ENCODE results near the gene JARID2. TPM values are rescaled to one million over a fixed set of nuclear protein-coding genes. Genes with fewer than 3 reads are reported as not detected.

The JARID2 gene
- total and polyA plus RNA-seq, 9 of the 15 experiments (the other 6 are each of a cell fraction or from before 2014, with no cell fraction given) = 5.0 to 29.0 (median 15.6) TPM

- TF ChIP-seq SFPQ (IDR thresholded peaks at IDR 0.05; ENCODE audit: low read depth, low read length) = no peak
- TF ChIP-seq ARID2 (IDR thresholded peaks at IDR 0.05) = no peak
- no peak for TF ChIP-seq HBP1 (CRISPR knock-in tag; IDR thresholded peaks at IDR 0.05)
- peak; percentile 10; the same call in 1 of the 2 replicates for TF ChIP-seq CTBP1 (IDR thresholded peaks at IDR 0.05; ENCODE audit: borderline replicate concordance)
- TF ChIP-seq KAT8 (IDR thresholded peaks at IDR 0.05; ENCODE audit: low read depth) = no peak
- no peak for TF ChIP-seq ZNF639 (CRISPR knock-in tag; conservative IDR thresholded peaks at IDR 0.05 in 1 of 2, IDR thresholded peaks at IDR 0.05 in 1 of 2)
- TF ChIP-seq NR2C1 (IDR thresholded peaks at IDR 0.05) = no peak
- no peak for TF ChIP-seq NR2C1 (tag; IDR thresholded peaks at IDR 0.05)
- TF ChIP-seq ZSCAN32 (CRISPR knock-in tag; IDR thresholded peaks at IDR 0.05) = no peak
- TF ChIP-seq, protein P1, sequence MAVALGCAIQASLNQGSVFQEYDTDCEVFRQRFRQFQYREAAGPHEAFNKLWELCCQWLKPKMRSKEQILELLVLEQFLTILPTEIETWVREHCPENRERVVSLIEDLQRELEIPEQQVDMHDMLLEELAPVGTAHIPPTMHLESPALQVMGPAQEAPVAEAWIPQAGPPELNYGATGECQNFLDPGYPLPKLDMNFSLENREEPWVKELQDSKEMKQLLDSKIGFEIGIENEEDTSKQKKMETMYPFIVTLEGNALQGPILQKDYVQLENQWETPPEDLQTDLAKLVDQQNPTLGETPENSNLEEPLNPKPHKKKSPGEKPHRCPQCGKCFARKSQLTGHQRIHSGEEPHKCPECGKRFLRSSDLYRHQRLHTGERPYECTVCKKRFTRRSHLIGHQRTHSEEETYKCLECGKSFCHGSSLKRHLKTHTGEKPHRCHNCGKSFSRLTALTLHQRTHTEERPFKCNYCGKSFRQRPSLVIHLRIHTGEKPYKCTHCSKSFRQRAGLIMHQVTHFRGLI (CRISPR knock-in tag; IDR thresholded peaks at IDR 0.05) = no peak
- no peak for TF ChIP-seq POLR3G (IDR thresholded peaks at IDR 0.05; ENCODE audit: extremely low read depth, insufficient read length, insufficient replicate concordance)
- TF ChIP-seq, protein P2, sequence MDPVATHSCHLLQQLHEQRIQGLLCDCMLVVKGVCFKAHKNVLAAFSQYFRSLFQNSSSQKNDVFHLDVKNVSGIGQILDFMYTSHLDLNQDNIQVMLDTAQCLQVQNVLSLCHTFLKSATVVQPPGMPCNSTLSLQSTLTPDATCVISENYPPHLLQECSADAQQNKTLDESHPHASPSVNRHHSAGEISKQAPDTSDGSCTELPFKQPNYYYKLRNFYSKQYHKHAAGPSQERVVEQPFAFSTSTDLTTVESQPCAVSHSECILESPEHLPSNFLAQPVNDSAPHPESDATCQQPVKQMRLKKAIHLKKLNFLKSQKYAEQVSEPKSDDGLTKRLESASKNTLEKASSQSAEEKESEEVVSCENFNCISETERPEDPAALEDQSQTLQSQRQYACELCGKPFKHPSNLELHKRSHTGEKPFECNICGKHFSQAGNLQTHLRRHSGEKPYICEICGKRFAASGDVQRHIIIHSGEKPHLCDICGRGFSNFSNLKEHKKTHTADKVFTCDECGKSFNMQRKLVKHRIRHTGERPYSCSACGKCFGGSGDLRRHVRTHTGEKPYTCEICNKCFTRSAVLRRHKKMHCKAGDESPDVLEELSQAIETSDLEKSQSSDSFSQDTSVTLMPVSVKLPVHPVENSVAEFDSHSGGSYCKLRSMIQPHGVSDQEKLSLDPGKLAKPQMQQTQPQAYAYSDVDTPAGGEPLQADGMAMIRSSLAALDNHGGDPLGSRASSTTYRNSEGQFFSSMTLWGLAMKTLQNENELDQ (CRISPR knock-in tag; IDR thresholded peaks at IDR 0.05; ENCODE audit: borderline replicate concordance) = 0 out of 2 replicates have a peak, but pooled peaks have one; percentile 69
- no peak for TF ChIP-seq FOXK2 (conservative IDR thresholded peaks at IDR 0.05 in 1 of 2, IDR thresholded peaks at IDR 0.05 in 1 of 2; ENCODE audit: low read depth in 2 of 2)
- TF ChIP-seq GMEB1 (CRISPR knock-in tag; IDR thresholded peaks at IDR 0.05) = no peak
Observed at GRCh38 chr6:15247500-15248450, 1.9 kb downstream of the JARID2 start (continued).

All from K562 (cell line).